H1 (cell line): ENCODE measurements around the gene SLIT3. TPM values are rescaled to one million over a fixed set of nuclear protein-coding genes. Genes with fewer than 3 reads are reported as not detected.

Source experiments
- ATF2 ChIP-seq: IDR thresholded peaks from 2 replicates; pipeline ENCODE4 v1.6.1; 2012; ENCODE audit warnings: low read length, inconsistent platforms
- CTCF ChIP-seq, 3 experiments: IDR thresholded peaks; 1 replicate in 2 of 3; 2 replicates in 1 of 3; pipeline versions ENCODE4 v1.5.1 to v1.6.1; 2011; ENCODE audit warnings: low read length in 3 of 3, mild to moderate bottlenecking in 3 of 3, inconsistent platforms in 2 of 3, low read depth in 1 of 3, moderate library complexity in 1 of 3; ENCODE audit not compliant: insufficient read depth in 1 of 3; ENCODE audit errors: control extremely low read depth in 1 of 3
- SIRT6 ChIP-seq: IDR thresholded peaks from one replicate; pipeline ENCODE4 v1.7.1; 2012; ENCODE audit warnings: low read length, inconsistent platforms
- SP1 ChIP-seq: IDR thresholded peaks from 2 replicates; pipeline ENCODE4 v1.6.1; 2011; ENCODE audit warnings: low read depth, low read length
- SUZ12 ChIP-seq: fragments of 200-600 bp; sonication (generic); IDR thresholded peaks from 2 replicates; pipeline ENCODE4 v1.6.1; 2012; ENCODE audit warnings: mild to moderate bottlenecking, inconsistent platforms, low read length, moderate library complexity, mixed read lengths
- TAF1 ChIP-seq: IDR thresholded peaks from 2 replicates; pipeline ENCODE4 v1.6.1; 2011; ENCODE audit warnings: mild to moderate bottlenecking, low read depth, low read length
- polyA plus RNA-seq, 7 experiments: library from polyadenylated mRNA; depleted of rRNA in 3 of 7; stranded (reverse) in 5 of 7; unstranded in 2 of 7; fragments of >200 nt in 5 of 7; fragments of 200-250 nt in 2 of 7; gene quantifications; 1 replicate in 5 of 7; 2 replicates in 1 of 7; 4 replicates in 1 of 7; pipeline versions ENCODE4 v1.2.1 to v1.2.3, GENCODE V29; 2011 to 2013; ENCODE audit warnings: missing spikeins in 2 of 7, mixed read lengths in 2 of 7
- total RNA-seq: library from RNA; stranded (reverse); fragmentation: NEBNext Ultra II Directional; extraction: Animal tissue kit (Norgen Biotek cat#: 25700); gene quantifications from 2 replicates; pipeline ENCODE4 v1.2.1, GENCODE V29; 2021

The SLIT3 gene
- total and polyA plus RNA-seq, 2 of the 8 experiments (the other 6 are each of a cell fraction or from before 2014, with no cell fraction given) = 1.1 to 1.2 TPM

- TF ChIP-seq ATF2 (no peak), SUZ12 (no peak), SIRT6 (no peak), SP1 (no peak), CTCF (IDR thresholded peaks at IDR 0.05; ENCODE audit: control extremely low read depth in 1 of 3, insufficient read depth in 1 of 3, low read depth in 1 of 3, low read length in 3 of 3) (no peak), TAF1 (no peak)
Observed at GRCh38 chr5:168765551-168766425, 535.2 kb downstream of the SLIT3 start (continued).
